GM12892 (cell line): ENCODE data around the gene KRTAP1-5.

Experiments
- POLR2A ChIP-seq: IDR thresholded peaks from 2 replicates; pipeline ENCODE4 v1.6.1; 2011; ENCODE audit warnings: low read depth, low read length, control low read depth
- POLR2AphosphoS5 ChIP-seq: IDR thresholded peaks from 2 replicates; pipeline ENCODE4 v1.6.1; 2011; ENCODE audit warnings: low read depth, low read length, control low read depth
- TAF1 ChIP-seq: IDR thresholded peaks from 2 replicates; pipeline ENCODE4 v1.6.1; 2011; ENCODE audit warnings: low read depth, mild to moderate bottlenecking, control low read depth, low read length, borderline replicate concordance

- TF ChIP-seq POLR2A (no peak), POLR2AphosphoS5 (no peak), TAF1 (no peak)
These were observed 2.3 kb downstream of the KRTAP1-5 start for GRCh38 chr17:41024697-41025096.
